GM12891 (cell line): ENCODE measurements around the gene GPR153.

Experiments
- DNase-seq: peaks from one replicate; pipeline ENCODE4 v3.0.0; 2011; ENCODE audit warnings: low spot score; ENCODE audit not compliant: insufficient read length
- FAIRE-seq: peaks from 2 replicates; lab custom pipeline; 2011; peaks lifted over from hg19 to GRCh38; lab: Jason Lieb, UNC
- PAX5 ChIP-seq: IDR thresholded peaks from 2 replicates; pipeline ENCODE4 v1.6.1; 2011; ENCODE audit warnings: low read length, moderate library complexity, mild to moderate bottlenecking; ENCODE audit not compliant: insufficient read depth, severe bottlenecking
- POLR2A ChIP-seq: IDR thresholded peaks from 2 replicates; pipeline ENCODE4 v1.6.1; 2011; ENCODE audit warnings: low read depth, low read length, control low read depth
- POLR2AphosphoS5 ChIP-seq: IDR thresholded peaks from 2 replicates; pipeline ENCODE4 v1.6.1; 2011; ENCODE audit warnings: low read depth, low read length, control low read depth
- POU2F2 ChIP-seq: IDR thresholded peaks from 2 replicates; pipeline ENCODE4 v1.6.1; 2011; ENCODE audit warnings: low read depth, mild to moderate bottlenecking, control low read depth, low read length, moderate library complexity
- SPI1 ChIP-seq: IDR thresholded peaks from 2 replicates; pipeline ENCODE4 v1.6.1; 2011; ENCODE audit warnings: low read depth, low read length, control low read depth
- TAF1 ChIP-seq: IDR thresholded peaks from 2 replicates; pipeline ENCODE4 v1.6.1; 2011; ENCODE audit warnings: low read depth, low read length, control low read depth

Gene GPR153

DNA sequence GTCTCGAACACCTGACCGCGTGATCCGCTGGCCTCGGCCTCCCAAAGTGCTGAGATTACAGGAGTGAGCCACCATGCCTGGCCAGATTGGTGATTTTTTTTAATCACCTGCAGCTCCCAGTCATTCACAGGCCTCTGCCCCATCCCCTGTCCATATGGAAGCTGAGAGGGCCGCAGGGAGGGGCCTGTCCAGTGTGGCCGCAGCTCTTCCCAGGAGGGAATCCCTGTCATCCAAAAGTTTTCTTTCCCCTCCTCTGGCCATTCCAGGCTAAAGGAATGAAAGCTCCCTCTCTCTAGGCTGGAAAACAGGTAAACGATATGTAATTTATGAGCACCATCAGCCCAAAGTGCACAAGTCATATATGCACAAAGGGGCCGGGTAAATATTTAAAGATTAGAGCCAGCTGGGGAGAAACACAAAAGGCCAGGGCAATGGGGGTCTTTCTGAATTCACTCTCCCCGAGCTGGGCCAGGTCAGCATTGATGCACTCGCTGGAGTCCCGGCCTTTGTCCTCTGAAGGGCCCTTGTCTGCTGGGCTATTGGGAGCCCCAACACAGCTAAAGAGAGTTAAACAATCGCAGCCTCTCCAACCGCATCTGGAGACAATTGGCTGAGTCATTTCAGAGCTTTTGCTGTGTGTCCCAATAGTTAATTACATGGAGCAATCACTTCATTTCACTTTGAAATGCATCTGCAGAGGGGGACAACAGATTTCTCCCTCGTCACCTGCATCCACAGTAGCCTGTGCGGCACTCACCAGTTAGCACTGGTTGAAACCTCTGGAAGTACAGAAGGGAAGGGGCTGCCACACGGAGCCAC is 20.7 kb downstream of the GPR153 start:
- TF ChIP-seq TAF1 (no peak), POLR2AphosphoS5 (no peak), POU2F2 (no peak), SPI1 (no peak), PAX5 (no peak), POLR2A (no peak)
- no peak for FAIRE-seq
- no peak for DNase-seq

DNA sequence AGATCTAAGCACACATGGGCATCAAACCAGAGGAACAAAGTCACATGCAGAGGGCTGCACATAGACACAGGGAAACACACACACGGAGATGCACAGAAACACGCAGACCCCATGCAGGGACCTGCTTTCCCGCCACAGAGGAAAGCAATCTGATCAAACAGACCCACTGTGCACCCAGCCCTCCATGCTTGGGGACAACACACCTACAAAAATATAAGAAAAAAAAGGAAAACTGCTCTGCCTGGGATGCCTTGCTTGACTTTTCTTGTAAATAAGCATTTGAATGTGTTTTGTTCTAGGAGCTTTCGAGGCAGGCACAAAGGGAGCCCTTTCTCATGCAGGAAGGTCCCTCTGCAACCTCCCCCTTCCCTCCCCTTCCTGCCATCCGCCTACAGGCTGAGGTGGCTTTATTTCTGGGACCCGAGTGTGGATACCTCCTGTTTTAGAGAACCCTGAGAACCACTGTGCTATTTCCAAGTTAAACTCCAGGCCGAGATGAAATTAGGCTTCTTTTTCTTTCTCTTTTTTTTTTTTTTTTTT is 21.6 kb downstream of the GPR153 start:
- DNase-seq (no peak), FAIRE-seq (no peak)
- TF ChIP-seq POU2F2 (no peak), PAX5 (no peak), POLR2A (no peak), SPI1 (no peak), TAF1 (no peak), POLR2AphosphoS5 (no peak)

DNA sequence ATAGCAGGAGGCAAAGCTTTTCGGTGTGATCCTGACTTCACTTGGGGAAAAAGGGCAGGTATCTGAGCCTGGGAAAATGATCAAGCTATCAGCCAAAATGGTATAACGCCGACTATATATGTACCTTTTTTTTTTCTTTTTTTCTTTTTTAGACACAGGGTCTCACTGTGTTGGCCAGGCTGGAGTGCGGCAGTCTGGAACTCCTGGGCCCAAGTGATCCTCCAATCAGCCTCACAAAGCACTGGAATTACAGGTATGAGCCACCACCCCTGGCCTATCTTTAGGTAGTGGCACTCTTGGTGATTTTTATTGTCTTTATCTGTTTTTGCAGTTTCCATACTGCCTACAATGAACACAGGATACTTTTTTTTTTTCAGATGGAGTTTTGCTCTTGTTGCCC is 23.8 kb downstream of the GPR153 start:
- FAIRE-seq (no peak), DNase-seq (no peak)
- TF ChIP-seq TAF1 (no peak), PAX5 (no peak), SPI1 (no peak), POU2F2 (no peak), POLR2AphosphoS5 (no peak), POLR2A (no peak)

DNA sequence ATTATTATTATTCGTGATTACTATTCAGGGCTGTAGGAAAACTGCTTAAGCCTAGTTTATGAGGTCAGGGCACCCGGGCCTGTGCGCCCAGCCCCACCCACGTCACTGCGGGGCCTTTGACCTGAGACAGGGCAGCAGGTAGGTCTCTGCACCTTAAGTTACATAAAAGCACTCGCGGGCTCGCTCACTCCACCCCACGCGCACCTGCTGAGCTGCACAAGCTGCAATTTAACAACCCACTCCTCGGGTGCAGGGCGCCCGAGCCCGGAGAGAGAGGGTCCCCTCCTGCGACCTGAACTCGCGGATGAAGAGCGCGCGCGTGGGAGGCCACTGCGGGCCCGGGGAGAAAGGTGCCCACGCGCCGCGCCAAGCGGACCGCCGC is 25.6 kb downstream of the GPR153 start:
- no peak for DNase-seq
- FAIRE-seq, result no peak
- TF ChIP-seq POLR2A, result no peak
- TF ChIP-seq TAF1, result no peak
- no peak for TF ChIP-seq POU2F2
- TF ChIP-seq SPI1, result no peak
- TF ChIP-seq PAX5, result no peak
- no peak for TF ChIP-seq POLR2AphosphoS5

- no peak for DNase-seq
- TF ChIP-seq PAX5 (no peak), POLR2A (no peak), TAF1 (no peak), POU2F2 (no peak), POLR2AphosphoS5 (no peak), SPI1 (no peak)
- FAIRE-seq, result peak; percentile 75
These were observed 26.2 kb downstream of the GPR153 start for GRCh38 chr1:6234502-6235295.

GRCh38 chr1:6233376-6233775 is 27.5 kb downstream of the GPR153 start:
- no peak for FAIRE-seq
- TF ChIP-seq PAX5, result no peak
- no peak for TF ChIP-seq POU2F2
- no peak for TF ChIP-seq POLR2AphosphoS5
- no peak for TF ChIP-seq SPI1
- DNase-seq, result no peak

DNA sequence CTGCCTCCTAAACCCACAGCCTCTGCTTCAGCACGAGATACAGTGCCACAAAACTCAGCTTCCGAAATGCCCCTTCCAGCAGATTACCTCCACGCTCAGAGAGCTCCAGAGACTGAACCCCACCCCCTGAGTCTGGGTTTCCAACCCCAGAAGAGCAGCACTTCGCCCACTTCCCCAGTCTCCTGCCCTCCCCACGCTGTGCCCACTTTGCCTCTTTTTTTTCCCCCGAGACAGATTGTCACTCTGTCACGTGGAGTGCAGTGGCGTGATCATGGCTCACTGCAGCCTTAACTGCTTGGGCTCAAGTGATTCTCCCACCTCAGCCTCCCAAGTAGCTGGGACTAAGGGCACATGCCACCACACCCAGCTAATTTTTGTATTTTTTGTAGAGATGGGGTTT is 35.2 kb downstream of the GPR153 start:
- DNase-seq (no peak), FAIRE-seq (no peak)
- TF ChIP-seq POU2F2 (no peak), PAX5 (no peak), SPI1 (no peak), POLR2AphosphoS5 (no peak)

GRCh38 chr1:6224718-6225117 is 36.2 kb downstream of the GPR153 start:
- no peak for DNase-seq
- no peak for FAIRE-seq
- no peak for TF ChIP-seq SPI1
- TF ChIP-seq POLR2AphosphoS5, result no peak
- TF ChIP-seq TAF1, result no peak
- no peak for TF ChIP-seq PAX5
- TF ChIP-seq POU2F2, result no peak
- no peak for TF ChIP-seq POLR2A

DNA sequence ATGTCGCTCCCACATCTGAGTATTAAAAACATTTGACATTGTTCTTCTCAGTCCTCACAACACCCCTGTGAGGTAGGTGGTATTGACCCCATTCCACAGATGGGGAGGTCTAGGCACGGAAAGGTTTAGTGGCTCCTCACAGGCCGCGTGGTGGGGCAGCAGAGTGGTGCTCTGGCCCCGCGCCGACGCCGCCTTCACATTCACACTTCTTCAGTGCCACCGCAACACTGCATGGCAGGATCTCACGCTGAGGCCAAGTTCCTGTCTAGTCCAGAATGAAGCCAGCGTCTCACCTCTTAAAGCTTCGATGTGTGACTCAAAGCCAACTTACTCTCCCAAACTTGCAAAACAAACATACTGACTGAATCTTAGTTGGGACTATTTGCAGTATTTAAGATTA is 37.3 kb downstream of the GPR153 start:
- DNase-seq, result no peak
- TF ChIP-seq POU2F2, result no peak
- no peak for FAIRE-seq
